ENCODE results near the gene GPHN.

The GPHN gene

DNA sequence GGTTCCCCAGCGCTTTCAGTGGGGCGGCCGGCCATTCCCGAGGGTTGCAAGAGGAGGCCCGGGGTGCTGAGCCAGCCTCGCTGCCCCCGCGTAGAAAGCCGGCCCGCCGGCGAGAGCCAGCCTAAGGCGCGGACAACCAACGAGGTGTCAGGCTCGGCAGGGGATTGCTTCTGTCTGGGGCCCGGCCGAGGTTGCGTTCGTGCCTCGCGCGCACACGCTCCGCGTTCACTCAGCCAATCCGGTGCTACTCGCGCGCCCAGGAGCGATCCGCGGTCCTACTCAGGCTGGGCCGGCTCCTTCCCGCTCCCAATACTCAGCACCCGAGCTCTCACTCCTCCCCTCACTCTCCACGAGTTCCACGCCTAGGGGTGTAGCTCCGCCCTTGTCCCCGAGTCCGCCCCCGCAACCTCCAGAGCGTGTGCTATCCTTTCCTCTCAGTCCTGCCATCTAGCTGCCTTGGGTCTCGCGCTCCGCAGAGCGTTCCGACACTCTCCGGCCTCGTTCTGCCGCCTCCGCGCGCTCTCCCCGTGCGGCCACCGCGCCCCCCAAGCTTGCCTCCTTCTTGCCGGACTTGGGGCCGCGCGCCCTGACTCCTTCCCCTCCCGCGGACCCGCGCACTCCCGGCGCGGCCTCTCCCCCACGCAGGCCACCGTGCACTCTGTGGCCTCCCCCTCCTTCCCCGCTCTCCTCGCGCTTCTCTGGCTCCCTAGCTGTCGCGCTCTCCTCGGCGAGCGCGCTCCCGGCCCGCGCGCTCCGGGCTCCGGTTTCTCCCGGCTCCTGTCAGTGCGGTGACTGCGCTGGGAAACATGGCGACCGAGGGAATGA is at the start of gene GPHN:
Gene GPHN, plus strand, starts transcription at position 426 of the 825 bp plus-strand sequence.
- DNase-seq (ENCODE audit: low spot score), result peak; percentile 95

DNA sequence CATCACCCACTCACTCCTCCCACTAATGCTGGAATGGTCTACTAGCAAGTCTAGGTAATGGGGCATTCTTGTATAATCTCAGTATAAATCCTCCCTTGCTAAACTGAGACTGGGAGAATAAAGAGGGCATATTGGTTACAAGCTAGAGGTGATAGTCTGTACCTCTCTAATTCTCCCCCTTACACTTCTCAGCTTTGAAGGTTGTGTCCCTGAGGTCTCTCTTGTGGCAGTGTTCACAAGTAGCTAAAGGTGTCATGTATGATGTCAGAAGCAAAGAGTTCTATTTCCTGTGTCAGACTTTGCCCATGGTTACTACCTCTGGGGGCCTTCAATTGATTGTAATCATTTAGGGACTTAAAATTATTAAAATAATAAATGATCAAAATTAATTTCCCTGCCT is 48.3 kb upstream of the GPHN start:
- DNase-seq (ENCODE audit: low spot score), result no peak

DNA sequence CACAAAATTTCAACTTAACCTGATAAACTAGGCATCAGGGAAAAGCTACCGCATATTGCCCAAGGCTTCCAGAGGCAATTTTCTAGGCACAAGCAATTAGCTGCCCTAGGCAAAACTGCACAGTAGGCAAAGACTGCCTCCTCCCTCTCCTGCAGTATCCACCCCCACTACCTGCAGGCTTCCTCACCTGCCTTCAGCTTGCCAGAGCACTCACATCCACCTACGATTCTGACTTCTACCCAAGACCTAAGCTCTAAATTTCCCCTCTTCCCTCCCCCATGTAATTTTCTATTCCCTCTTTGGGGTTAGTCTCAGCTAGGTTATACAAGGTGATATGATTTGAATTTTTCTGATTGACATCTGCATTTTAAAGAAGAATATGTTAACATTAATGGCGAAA is 43.7 kb upstream of the GPHN start:
- DNase-seq (ENCODE audit: low spot score), result no peak

DNA sequence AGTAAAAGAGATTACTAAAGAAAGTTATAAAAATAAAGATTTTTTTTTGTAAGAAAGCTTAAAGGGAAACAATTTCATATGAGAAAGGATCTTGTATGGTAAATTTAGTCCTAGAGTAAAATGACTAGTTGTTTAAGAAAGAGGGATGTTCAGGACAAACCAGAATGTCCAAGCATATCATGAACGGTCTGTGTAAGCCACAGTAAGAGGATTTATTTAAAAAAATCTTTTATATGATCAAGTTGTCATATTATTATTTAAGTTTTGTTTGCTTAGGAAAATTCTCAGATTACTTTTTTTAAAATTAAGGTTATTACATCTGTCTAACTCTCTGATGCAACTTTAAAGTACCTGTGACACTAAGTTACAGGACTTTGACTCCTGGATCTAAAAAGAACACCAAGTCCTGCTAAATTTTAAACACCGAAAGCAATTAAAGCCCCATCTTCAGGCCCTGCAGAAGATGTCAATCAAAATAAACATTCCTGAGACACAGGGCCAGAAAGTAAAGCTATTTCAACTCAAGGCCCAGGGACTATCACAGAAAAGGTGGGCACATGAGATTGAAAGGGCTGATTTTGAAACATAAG is 39.1 kb upstream of the GPHN start:
- no peak for DNase-seq (ENCODE audit: low spot score)

DNA sequence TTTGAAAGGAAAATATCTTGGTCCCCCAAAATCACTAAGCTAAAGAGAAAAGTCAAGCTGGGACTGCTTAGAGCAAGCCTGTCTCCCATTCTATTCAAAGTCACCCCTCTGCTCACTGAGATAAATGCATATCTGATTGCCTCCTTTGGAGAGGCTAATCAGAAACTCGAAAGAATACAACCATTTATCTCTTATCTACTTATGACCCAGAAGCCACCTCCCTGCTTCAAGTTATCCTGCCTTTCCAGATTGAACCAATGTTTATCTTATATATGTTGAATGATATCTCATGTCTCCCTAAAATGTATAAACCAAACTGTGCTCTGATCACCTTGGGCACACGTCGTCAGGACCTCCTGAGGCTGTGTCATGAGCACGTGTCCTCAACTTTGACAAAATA is 36.4 kb upstream of the GPHN start:
- DNase-seq (ENCODE audit: low spot score), result no peak

DNA sequence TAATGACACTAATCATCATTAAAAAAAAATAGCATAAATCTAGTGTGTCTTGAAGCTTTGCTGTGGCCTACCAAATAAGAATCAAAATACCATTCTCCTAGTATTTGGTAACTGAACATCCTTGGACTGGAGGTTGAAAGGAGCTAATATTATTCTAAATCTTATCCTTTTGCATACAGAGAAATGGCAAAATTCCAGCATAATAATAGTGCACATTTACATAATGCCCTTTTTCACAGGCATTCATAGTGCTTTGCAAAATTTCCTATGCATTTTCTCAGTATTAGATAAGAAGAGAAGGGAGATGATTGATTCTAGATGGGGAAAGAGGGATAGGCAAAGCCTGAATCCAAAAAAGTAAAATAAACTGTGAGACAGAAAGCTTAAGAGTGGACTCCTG is 35.7 kb upstream of the GPHN start:
- no peak for DNase-seq (ENCODE audit: low spot score)

DNA sequence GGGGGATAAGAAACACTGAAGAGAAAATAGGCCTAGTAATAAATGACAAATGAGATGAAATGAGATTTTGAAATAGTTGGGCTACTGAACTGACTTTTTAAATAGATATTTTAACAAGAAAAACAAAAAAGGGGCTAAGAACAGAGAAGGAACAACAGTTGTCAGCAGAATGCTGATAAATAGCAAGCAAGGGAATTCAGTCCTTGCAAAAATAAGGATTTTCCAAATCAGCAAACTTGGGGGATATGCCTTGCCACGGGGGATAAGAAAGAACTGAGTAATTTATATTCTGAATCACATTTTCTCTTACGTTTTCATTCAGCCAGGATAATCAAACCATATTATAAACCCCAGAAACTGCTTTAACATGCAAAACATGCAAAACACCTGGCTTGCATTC is 34.7 kb upstream of the GPHN start:
- DNase-seq (ENCODE audit: low spot score), result no peak

DNA sequence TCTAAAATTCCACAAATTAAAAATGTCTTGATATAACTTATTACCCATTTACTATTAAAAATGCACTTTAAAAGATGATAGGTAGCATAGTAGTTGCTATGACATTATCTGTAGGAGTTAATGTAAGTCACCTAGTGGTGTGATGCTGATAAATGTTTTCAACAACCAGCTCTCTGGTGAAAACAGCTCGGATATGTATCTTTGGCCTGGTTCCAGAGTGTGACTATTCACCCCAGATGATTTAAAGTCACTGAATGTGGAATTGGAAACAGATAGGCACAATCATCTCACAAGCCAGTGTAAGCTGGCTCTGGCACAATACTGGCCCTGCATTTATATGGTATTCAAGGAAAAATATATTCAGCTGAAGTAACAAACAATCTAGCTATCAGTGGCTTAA is 31.0 kb upstream of the GPHN start:
- DNase-seq (ENCODE audit: low spot score), result peak; percentile 7

DNA sequence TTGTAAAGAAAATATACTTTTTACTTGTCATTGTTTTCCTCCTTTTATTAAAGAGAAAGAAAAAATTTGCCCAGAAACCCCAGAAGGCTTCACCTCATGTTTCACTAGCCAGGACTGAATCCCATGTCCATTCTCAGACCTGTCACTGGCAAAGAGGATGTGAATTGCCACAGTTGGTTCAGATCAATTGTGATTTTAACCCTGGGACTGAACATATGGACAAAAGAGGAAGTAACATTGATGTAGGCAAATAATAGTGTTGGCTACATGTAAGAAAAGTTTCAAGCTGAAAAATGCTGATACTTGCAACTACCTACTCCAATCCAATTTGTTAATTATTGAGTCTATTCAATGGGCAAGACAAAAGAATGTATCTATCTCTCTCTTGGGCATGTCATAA is 30.4 kb upstream of the GPHN start:
- DNase-seq (ENCODE audit: low spot score), result no peak

DNA sequence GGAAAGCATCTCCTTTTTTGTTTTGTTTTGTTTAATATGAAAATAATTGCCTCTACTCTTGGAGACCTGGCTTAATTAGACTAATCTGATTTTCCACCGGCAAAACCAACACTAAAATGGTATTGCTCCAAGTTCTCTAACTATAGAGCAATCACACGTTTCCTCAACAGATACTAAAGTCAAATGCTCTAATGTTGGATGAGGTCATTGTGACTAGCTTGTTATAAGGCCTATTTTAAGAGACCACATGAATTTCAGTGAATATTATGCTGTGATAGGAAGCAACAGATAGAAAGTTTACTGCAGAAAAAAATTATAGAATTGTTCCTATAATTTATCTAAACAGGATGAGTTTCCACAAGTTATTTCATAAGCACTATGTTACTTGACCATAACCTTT is 25.1 kb upstream of the GPHN start:
- no peak for DNase-seq (ENCODE audit: low spot score)

DNA sequence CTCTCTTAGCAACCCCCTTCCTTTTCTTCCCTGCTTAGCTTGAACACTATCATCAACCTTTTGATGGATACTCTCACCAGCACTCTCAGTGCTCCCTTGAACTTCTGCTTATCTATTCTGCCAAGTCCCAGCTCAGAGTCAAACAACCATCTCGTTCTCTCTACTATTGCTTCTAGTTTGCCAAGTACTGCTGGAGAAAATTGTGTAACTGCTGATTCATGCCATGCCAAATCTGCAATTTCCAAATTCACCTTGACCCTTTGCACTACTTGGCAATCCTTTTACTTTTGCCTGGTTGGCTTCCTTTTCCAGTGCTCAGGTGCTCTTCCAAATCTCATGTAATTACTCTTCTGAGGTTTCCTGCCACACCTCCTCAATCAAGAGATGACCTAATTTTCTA is 24.6 kb upstream of the GPHN start:
- DNase-seq (ENCODE audit: low spot score), result no peak

DNA sequence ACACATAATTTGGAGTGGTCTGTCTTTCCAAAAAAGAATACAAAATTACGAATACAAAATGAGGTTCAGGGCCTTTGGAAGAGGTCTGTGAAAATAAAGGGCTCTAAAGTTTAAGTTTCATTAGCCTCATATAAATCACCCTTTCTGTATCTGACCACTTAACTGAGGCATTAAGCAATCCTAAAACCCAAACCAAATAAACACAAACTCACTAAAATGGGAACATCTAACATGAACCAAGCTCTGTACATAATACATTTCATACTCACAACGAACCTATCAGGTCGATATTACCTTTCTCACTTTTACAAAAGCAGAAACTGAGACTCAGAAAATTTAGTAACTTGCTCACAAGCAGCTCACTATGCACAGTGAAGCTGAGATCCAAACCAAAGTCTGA is 22.9 kb upstream of the GPHN start:
- no peak for DNase-seq (ENCODE audit: low spot score)

DNA sequence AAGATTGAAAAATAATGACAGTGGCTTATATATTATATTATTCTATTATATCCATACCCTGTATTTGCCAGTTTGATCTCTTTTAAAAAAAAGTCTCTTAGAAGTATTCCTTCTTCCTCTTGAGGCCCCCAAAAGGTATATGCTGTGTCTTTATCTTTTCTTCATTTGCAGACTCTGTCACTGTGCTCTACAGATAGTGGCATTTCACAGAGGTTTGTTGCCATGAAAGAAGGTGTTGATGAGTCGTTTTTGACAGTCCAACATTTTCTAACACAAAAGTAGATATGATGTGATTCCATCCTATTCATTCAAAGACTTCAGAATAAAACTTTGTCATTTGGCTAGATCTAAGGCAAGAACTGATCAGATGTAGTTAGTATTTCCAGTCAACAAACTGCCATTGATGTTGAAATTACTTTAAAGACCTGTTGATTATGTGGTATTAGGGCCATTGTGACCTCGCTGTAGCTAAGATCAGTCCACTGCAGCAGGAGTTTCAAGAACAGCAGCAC is 22.0 kb upstream of the GPHN start, which contains the start of gene CCDC196:
Gene CCDC196, plus strand, starts transcription at position 462 of the 512 bp plus-strand sequence. CDS start 132 bp downstream, outside the sequence.
- DNase-seq (ENCODE audit: low spot score), result no peak

DNA sequence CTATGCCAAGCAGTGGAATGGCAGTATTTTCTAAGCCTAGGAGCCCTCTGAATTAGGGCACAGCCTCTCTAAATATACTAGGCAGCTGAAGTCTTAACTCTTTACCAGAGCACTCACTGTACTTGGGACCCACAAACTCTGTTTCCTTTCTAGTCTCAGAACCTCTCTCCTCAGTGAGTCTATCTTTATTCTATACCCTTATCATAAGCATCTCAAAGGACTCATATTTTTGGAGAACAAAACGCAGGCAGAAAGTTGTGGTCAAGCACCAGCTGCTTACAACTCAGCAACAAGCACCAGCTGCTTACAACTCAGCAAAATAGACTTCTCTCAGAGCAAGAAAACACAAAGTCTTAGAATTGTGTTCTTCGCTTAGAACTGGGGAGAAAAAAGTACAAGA is 20.8 kb upstream of the GPHN start:
- no peak for DNase-seq (ENCODE audit: low spot score)

DNA sequence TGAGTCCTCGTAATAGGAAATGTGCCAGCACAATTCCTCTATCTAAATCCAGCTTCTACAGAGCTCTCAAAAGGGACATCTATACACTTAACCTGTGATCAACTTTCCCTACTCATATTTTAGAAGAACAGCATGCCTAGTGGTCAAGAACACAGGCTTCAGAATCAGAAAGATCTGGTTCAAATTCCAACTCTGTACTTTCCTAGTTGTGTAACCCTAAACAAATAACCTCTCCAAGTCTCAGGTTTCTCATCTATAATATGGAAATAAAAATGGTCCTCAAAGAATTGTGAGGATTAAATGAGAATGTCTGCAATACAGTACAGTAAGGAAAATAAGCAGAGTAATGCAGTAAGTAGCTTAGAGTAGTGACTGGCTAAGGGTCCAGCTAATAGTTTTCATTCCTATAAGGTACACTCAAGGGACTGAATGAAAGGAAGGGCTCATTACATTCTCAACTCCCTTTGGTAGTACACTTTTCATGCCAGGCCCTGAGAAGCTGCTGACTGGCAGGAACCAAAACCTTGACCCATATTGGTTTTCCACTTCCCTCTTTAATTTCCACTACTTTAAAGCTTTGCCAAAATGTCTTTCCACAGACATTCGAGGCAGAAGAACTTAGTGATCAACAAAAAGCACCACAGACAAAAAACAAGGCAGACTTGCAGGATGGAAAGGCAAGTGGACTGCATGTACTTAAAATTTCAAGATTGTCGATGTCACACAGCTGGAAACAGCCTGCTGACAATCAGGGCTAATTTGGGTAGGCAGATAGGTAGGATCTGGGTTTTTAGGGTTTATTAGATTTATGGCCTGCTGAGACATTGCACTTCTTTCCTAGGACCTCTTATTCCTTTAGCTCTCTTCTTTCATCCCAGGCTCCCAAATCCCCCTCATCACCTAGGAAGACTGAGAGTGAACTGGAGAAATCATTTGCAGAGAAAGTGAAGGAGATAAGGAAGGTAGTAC is 17.5 kb upstream of the GPHN start:
- no peak for DNase-seq (ENCODE audit: low spot score)

DNA sequence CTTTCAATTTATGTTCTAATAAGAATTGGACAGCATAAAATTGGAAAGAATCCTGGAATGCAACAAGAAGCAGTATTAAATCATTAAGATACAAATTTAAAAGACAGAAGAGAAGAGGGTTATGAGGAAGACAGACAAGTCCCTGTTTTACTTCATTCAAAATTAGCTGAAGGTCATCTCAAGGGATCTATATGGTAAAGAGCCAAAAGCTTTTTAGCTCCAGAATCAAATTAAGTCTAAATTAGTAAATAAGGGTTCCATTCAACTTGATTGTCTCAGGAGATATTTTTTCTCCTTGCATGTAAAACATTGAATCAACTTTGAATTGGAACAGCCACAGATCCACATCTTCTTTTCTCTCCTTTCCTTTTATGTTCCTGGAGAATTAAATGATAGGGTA is 14.2 kb upstream of the GPHN start:
- no peak for DNase-seq (ENCODE audit: low spot score)

DNA sequence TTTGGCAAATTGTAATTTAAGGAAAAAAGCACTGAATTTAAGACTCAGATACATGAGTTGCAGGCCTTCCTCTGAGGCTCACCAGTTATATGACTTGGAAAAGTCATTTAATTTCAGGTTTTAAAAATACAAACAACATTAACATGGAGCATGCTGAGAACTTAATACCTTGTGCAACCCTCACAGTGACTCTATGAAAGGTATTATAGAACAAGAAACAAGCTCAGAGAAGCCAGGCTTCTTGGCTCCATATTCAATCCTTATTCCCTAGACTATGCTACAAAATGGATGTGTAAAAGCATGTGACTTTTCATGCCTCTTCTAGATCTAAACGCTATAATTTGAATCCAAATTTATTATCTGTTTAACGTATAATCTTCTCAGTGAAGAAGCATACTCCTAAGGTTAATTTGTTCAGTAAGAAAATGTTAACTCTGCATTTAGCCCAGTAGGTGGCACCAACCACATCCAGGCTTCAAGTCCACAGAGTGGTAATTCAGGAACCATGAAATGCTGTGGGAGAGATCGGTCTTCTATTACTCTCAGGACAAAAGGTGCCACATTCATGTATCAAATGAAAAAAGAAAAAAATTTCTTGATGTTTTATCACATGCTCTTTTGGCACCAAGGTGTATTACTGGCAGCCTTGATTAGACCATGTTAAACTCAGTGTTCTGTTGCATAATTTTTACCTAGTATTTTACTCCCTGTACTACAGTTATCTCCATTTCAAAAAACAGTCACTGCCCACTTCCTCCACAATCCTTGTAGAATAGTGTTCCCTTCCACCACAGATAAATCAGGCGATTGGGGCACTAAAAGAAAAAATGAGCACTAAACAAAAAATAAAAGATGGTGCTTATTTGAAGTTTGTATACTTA is 12.5 kb upstream of the GPHN start:
- DNase-seq (ENCODE audit: low spot score), result peak; percentile 68

DNA sequence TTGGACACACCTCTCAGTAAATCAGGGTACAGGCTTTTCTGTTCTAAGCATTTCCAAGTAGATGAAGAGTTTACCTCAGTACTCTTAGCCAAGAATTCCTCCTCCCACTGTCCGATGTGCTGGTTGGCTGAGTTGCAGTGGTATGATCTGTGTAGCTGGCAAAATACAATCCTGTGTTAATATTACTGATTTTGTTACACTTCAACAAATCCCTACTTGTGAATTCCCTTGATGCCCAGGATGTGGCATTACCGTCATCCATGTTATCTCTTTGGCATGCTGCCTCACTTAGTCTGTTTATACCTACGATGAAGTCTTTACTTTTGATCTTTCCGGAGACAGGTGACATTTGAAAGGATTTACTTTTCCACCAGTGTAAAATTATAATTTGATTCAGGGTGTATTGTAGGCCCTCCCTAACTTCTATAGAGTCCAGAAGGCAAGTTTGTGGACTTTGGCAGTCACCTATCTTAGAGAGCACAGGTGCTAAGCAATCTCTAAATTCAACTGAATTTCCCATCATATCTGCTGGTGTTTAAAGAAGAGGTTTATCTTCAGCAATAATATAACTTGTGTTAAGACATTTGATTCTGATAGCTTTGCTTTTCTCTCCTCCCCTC is 11.6 kb upstream of the GPHN start:
- no peak for DNase-seq (ENCODE audit: low spot score)

DNA sequence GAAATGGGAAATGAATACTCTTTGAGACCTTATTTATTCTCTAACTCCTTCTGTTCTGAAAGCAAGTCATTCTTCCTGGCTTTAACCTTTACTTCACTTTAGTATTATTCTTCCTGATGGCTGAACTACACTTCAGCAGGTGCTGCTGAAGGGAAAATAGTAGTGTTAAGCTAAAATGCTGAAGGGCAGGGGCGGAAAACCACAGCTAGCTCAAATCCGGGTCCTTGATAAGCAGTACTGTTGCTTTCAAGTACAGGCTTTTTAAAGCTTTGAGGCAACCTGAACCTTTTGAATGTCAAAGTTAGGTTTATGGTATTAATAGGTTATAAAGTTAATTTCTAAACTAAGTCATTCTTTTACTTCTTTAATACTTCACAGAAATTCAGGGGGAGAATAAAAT is 11.0 kb upstream of the GPHN start:
- DNase-seq (ENCODE audit: low spot score), result no peak

DNA sequence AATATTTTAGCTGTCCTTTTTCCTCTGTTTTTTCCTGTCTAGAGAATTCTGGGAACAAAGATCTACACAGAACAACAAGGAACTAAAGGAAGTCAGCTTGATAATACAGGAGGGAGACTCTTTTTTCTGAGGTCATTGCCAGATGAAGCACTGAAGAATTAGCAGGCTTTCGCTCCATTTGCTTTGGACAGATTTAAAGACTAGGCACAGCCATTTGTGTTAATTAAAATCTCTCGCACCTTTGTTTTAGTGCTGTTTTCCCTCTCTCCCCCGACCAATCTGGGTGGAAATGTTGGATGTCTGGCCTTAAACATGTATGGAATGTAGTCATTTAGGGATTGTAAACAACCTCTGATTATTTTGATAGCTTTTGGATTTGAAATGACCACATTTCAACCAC is 9.6 kb upstream of the GPHN start:
- DNase-seq (ENCODE audit: low spot score), result no peak

DNA sequence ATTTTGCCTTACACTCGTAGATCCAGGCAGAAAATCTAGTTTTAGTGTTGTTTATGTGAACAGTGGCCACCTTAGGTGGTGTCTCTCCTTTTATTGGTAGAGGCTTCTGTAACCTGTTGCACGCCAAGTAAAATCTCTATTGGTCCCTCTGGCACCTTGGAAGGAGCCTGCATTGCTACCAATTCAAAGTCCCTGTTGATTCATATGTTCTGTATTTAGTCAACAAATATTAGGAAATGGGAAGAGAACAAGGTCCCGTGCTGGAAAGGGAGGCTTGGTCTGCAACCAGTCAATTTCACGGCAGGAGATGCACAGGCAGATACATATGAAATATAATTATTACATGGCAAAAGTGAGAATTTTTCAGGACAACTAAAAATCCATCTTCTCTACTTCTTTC is 6.4 kb upstream of the GPHN start:
- no peak for DNase-seq (ENCODE audit: low spot score)
